HG03571 (cell line): ENCODE data around the gene PVALEF.

Experiments
- ATAC-seq: cut with Tn5 transposase; IDR thresholded peaks from one replicate; pipeline ENCODE4 v1.9.1; 2021; ENCODE audit not compliant: unreplicated experiment

The PVALEF gene

DNA sequence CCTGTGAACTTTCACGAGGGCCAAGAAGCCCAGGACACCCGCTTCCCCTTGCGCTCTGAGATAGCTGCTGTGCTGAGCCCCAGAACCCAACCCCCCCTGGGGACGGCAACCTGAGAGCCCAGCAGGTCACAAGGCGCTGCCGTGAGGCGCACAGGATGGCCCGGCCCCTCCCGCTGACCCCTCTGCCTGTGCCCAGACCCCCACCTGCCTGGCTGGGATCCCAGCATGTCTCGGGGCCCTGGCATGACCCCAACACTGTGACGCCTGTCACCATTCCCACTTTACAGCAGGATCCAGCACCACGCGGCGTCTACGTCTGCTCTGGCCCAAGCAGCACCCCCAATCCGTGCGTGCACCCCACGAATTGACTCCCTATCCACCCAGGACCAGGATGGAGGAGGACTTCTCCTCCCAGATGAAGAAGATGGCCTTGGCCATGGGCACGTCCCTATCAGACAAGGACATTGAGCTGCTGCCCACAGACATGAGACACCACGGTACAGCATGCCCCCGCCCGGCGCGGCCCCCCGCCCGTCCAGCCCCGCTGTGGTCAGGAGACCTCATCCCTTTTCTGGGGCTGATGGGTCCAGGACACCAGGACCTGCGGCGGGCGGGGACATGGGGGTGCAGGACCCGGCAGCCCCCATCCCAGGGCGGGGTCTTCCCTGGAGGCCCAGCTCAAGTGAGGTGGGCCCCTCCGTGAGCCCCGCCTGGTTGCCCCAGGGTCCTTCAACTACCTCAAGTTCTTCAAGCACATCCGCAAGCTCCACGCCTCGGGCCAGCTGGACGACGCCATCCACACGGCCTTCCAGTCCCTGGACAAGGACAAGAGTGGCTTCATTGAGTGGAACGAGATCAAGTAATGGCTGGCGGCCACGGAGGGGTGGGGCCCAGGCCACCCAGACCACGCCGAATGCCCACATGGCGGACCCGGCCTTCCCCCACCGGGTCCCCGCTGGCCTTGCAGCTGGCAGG is 15.8 kb downstream of the PVALEF start:
- ATAC-seq = no peak

DNA sequence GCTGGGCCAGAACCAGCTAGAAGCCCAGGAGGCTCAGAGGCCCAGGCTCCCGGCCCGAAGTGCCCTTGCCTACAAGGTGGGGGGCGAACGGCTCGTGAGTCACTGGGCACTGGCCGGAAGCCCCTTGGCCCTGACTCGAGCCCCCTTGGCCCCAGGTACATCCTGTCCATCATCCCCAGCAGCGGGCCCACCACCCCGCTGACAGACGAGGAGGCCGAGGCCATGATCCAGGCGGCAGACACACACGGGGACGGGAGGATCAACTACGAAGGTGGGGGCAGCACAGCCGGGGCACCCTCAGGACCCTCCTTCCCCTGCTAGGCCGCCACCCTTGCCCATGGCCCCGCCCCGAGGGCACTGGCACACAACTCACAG is 16.5 kb downstream of the PVALEF start:
- ATAC-seq = no peak

DNA sequence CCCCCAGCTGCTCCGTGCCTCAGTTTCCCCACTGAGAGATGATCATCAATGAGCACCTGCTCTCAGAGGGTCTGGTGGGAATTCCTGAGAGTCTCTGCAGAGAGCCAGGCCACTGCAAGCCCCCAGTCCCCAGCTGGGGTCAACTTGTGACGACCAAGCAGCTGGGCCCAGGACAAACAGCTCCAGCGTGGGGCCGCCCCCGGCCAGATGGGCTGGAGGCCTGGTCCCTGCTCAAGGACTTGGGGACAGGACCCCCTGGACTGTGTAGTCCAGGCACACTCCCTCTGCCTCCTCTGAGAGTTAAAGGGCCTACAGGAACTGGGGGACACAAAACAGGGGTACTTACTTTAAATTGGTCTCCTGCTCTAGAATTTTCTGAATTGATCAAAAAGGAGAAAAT is 17.3 kb downstream of the PVALEF start:
- no peak for ATAC-seq

DNA sequence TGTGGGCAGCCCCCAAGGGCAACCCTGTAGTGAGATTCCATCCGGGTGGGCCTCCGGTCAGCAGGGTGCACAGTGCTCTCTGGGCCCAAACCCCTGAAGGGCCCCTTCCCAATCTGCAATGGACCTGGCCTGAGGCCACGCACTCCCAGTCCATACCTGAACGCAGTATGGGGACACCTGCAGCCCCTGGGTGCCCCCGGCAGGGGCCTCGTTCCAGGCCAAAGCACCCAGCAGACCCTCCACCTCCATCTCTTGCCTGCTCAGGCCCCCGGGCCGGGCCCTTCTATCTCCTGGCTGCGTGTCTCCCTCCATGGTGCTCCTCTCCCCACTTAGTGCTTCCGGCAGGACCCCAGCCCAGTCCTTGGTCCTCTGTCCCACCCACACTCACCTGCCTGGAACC is 18.0 kb downstream of the PVALEF start:
- ATAC-seq = no peak

DNA sequence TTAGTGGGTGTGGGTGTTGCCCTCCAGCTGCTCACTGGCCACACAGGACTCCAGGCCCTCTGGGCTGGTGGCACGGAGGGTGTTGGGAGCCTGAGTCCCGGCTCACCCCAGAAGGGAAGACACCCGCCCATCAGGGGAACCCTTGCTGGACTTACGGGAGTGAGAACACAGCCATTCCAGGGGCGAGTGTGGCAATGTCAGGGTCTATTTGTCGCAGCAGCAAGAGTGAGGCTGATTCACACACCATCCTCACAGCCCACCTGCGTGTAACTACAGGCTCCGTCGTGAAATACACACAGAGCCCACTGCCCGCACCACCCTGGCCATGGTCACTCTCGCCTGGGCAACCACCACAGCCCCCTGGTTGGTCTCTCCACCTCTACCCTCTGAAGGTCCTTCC is 18.5 kb downstream of the PVALEF start:
- ATAC-seq = no peak

- no peak for ATAC-seq
These were observed 19.2 kb downstream of the PVALEF start for GRCh38 chr17:81184555-81184954.

DNA sequence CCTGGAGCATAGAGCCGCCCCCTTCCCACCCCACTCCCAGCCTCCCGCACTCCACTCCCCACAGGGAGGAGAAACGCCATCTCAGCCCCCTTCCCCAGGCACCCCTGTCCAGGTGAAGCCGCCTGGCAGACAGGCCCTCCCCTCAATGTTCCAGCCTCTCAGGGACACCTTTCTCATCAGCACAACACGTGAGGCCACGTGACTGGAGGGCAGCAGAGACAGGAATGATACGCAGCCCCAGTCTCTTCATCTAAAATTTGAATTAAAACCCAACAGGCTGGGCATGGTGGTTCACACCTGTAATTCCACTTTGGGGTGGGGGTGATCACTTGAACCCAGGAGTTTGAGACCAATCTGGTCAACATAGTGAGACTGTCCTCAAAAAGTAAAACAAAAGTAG is 20.9 kb downstream of the PVALEF start:
- no peak for ATAC-seq

GRCh38 chr17:81187120-81187519 is 21.8 kb downstream of the PVALEF start:
- no peak for ATAC-seq

DNA sequence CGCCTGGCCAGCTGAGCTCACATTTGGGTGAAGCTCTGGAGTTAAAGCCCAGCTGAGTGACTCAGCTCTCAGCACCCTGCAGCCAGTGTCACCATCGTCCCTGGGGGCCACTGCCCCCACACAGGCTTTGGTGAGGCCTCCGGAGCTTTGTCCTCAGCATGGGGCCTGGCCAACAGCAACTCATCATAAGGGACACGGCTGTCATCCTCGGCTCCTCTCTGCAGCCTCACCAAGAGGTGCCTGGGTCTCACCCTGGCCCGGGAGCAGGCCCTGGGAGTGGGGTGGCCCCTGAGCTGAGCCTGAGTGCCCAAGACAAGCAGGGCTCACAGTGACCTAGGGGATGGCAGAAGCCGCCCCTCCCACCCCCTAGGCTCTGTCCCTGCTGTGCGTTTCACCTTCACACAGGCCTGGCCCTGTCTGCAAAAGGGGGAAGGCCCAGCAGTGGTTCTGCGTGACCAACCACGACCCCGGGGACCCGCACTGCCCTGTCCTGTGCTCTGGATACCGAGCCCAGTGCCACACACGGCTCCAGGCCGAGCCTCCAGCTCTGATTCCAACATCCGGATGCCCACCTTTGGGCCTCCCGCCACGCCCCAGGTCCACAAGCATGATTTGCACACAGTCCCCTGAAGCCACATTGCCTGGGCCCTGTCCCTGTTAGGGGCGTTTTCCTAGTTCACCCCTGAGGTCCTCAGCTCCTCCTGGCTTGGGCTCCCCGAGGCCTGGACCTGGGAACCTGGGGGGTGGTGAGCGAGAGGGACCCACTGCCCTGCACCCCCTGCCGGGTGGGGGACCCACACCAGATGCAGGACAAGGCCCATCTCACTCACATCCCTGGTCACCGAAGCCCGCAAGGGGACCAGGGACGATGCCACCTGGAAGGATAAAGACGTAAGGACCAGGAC is 22.5 kb downstream of the PVALEF start:
- ATAC-seq = no peak

DNA sequence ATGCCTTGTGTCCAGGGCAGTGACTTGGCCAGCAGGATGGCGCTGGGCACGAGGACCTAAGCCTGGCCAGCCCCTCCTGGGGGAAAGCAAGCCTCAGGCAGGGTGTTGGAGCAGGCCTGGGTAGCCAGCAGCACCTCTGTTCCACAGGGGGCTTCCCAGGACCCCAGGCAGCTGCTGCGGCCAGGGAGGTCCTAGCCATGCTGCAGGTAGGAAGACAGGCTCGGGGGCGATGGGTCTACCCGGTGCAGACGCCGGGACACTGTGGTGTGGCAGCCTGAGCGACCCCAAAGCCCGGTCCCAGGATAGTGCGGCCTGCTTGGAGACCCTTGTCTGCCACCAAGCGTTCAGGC is 23.2 kb downstream of the PVALEF start:
- ATAC-seq = no peak

GRCh38 chr17:81189016-81189415 is 23.7 kb downstream of the PVALEF start:
- no peak for ATAC-seq

- ATAC-seq = no peak
These were observed 24.6 kb downstream of the PVALEF start for GRCh38 chr17:81189670-81190530.

GRCh38 chr17:81190591-81190990 is 25.3 kb downstream of the PVALEF start:
- no peak for ATAC-seq

GRCh38 chr17:81191116-81191515 is 25.8 kb downstream of the PVALEF start:
- ATAC-seq = no peak

- no peak for ATAC-seq
These were observed 26.3 kb downstream of the PVALEF start for GRCh38 chr17:81191646-81192045.

DNA sequence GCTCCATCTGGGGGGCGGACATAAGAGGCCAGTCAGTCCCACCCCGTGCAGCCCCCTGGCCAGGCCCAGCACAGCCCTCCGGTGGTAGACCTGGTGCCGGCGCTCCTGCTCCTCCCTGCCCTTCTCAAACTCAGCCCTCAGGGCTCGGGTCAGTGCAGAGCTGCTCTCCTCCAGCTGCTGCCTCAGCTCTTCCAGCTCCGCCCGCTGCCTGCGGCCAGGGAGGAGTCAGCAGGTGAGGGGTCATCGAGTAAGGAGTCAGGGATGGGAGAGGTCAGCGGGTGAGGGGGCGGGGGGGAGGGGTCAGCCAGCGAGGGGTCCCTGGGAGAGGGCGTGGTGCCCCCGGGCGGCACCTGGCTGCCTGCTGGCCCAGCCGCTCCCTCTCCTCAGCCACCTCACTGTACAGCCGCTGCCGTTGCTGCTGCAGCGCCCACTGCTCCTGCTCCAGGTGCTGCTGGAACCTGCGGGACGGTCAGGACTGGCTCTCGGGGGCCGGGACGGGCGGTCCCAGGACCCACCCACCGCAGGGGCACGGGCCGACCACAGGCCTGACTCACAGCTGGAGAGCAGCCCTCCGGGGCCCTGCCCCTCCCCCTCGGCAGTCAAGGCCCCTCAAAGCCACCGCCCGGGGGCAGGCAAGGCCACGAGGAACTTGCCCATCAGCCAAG is 27.2 kb downstream of the PVALEF start:
- no peak for ATAC-seq

DNA sequence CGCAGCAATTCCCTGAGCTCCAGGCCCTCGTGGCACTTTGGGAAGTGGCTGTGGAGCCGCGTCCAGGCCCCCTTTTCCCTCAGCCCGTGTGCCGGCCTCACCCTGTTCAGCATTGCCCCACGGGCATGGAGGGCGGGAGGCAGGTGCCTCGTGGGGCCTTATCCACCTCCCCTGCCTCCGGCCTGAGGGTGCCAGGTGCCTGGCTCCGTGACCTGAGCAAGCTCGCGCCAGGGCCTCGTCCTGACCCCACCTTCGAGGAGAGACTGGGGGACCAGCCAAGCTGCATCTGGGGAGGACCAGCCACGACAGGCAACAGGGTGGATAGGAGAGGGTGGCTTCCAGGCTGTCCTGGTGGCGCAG is 27.7 kb downstream of the PVALEF start:
- no peak for ATAC-seq

DNA sequence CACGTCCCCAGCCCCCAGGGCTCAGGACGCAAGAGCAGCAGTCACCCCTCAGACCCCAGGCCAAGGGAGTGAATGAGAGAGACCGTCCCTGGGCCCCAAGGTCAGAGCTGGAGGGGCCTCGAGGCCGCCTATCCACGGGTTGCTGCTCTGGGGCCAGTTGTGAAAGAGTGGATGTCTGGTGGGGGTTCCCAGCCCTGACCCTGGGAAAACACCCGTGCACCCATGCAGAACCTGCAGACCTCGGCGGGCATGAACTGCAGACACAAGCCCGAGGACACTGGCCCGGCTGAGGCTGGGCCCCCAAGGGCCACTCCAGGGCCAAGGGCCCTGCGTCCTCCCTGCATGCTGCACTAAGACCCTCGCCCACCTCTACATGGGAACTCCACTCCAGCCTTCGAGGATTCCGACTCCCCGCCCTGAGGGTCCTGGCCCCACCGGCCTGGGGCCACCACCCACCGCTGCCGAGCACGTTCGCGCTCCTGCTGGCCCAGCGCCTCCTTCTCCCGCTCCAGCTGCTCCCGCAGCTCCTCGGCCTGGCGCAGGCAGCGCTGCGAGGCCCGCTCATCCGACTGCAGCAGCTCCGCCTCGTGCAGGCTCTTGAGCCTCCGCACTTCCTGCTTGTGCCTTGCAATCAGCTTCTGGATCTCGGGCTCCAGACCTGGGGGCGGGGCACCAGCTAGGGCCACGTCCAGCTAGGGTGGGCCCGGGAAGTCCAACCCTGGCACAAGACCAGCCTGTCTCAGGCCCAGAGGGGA is 28.3 kb downstream of the PVALEF start:
- ATAC-seq = no peak

DNA sequence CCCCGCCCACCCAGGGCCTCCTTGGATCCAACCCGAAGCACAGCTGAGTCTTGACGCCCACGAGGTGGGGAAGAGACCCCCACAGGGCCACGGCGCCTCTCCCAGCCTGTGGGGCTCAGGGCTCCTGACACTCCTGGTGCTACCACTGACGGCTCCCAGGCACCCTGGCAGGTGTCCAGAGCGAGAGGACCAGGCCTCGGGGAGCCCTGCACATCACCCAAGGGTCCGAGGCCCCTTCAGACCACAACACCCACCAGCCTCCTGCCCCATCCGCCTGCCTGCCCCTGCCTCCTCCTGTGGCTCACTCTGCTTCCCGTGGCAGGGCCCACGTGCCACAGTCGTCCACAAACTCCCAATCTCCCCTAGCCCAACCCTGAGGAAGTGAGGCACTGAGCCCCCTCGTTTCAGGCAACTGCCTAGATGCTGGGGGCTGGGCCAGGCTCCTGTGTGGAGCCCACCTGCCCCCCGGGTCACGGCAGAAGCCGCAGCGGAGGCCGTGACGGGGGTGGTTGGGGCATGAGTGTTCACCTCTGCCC is 29.0 kb downstream of the PVALEF start:
- no peak for ATAC-seq
